NCI-H510A (cell line): ENCODE data around the gene FGGY.
"Not testable (repeated sequence)": the region's sequence is repeated elsewhere in the genome, so short reads cannot be mapped to it uniquely, and the experiment has no call there.

Source experiments
- DNase-seq: peaks from one replicate; lab custom pipeline; 2025; lab: John Stamatoyannopoulos, UW

Gene FGGY

GRCh38 chr1:59703918-59704378 lies 407.1 kb downstream of the FGGY start:
- no peak for DNase-seq

- DNase-seq, result no peak
Observed at GRCh38 chr1:59704716-59705115, 407.8 kb downstream of the FGGY start.

- DNase-seq, result no peak
Observed at GRCh38 chr1:59705466-59706302, 408.8 kb downstream of the FGGY start.

GRCh38 chr1:59706303-59706599 lies 409.4 kb downstream of the FGGY start:
- DNase-seq, result no peak

- no peak for DNase-seq
Observed at GRCh38 chr1:59707178-59707791, 410.4 kb downstream of the FGGY start.

GRCh38 chr1:59709333-59709732 lies 412.4 kb downstream of the FGGY start:
- DNase-seq, result no peak

- not testable (repeated sequence) for DNase-seq
Observed at GRCh38 chr1:59710920-59711319, 414.0 kb downstream of the FGGY start.

GRCh38 chr1:59714219-59714618 lies 417.3 kb downstream of the FGGY start:
- no peak for DNase-seq

- no peak for DNase-seq
Observed at GRCh38 chr1:59714966-59715365, 418.1 kb downstream of the FGGY start.

- DNase-seq, result no peak
Observed at GRCh38 chr1:59716832-59717231, 419.9 kb downstream of the FGGY start.

GRCh38 chr1:59718064-59718988 lies 421.4 kb downstream of the FGGY start:
- DNase-seq, result no peak

GRCh38 chr1:59718989-59719360 lies 422.1 kb downstream of the FGGY start:
- DNase-seq, result no peak

GRCh38 chr1:59720326-59721115 lies 423.6 kb downstream of the FGGY start:
- no peak for DNase-seq

GRCh38 chr1:59730302-59730701 lies 433.4 kb downstream of the FGGY start:
- DNase-seq, result no peak

GRCh38 chr1:59730759-59731478 lies 434.0 kb downstream of the FGGY start:
- no peak for DNase-seq

- no peak for DNase-seq
Observed at GRCh38 chr1:59731591-59731990, 434.7 kb downstream of the FGGY start.

- no peak for DNase-seq
Observed at GRCh38 chr1:59732214-59732955, 435.5 kb downstream of the FGGY start.

- DNase-seq, result no peak
Observed at GRCh38 chr1:59733443-59734141, 436.7 kb downstream of the FGGY start.

GRCh38 chr1:59735927-59736326 lies 439.0 kb downstream of the FGGY start:
- DNase-seq, result not testable (repeated sequence)

- no peak for DNase-seq
Observed at GRCh38 chr1:59736744-59737143, 439.9 kb downstream of the FGGY start.
